NCI-H526 treated with DMSO at 0.1 percent for 48 hours (cell line): ENCODE data around the gene FTO.

ENCODE experiments used
- DNase-seq: peaks from one replicate; lab custom pipeline; 2025; lab: John Stamatoyannopoulos, UW

Gene FTO

DNA sequence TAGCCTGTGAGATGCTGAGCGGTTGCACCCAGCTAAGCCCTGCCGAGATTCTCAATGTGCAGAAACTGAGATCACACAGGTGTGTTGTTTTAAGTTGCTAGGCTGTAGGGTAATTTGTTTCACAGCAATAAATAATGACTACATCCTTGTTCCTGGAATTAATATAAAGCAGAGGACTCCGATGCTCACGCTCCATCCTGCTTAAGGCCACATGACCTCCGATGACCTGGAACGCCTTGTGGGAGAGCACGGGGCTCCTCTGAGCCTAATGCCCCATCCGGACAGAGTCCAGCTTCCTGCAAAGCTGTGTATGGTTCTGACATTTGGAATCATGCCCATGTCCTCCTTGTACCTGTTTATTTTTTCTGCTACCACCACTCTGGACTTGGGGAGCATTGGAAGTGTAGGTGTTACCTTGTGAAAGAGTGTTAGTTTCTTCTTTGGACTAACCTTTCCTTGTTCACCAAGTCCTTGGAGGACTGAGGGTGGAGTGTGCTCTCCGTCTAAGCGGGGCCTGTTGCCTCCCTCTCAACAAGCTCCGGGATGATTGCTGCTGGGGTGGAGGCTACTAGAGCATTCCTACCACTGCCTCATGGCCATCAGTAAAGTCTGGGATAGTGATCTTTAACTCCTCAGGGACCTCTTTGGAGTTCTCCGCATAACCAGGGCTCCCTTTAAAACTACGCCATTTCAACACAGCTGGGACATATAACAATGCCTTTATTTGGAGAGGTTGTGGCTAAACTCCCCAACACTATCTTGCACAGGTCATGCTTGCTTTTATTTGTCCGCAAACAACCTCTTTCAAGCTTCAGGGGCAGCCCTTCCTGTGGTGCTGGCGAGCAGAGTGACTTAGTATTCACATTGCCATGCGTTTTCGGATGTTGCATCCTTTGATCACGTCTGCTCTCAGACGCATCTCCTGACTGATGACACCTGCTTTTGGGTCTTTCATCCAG, 457.3 kb downstream of the FTO start:
- DNase-seq: no peak

DNA sequence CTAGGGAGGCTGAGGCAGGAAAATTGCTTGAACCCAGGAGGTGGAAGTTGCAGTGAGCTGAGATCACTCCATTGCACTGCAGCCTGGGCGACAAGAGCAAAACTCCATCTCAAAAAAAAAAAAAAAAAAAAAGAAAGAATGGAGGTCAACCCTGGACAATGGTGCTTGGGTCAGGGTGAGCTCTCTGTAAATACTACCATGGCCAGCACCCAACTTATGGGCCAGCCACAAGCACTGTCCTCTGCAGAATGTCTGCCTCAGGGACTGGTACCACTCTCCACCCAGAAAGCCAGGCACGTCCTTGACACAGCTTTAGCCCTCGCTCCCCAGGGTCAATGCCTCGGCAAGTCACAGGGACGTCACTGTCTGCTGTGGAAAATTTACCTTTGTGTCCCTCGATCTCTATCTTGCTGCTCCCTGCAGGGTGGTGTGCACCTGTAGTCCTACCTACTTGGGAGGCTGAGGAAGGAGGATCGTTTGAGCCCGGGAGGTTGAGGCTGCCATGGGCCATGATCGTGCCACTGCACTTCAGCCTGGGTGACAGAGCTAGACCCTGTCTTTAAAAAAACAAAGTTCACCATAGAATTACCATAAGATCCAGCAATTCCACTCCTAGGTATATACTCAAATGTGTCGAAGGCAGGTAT, 459.4 kb downstream of the FTO start:
- DNase-seq: no peak

DNA sequence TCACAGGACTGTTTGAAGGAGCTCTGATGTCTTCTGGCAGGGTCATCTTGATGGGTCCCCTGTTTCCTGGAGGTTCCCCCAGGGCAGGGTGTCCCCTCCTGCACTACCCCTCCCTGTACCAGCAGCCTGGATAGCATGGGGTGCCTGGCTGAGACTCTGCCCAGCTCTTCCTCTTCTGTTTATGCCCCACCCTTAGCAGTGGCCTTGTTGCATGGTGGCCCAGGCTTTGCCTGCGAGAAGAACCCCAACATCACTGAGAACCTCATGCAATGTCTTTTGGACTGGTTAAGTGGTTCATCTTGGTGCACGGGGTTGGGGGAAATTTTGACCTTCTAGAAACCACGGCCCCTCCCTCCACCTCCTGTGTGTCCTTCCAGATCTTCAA, 460.8 kb downstream of the FTO start:
- DNase-seq: no peak

DNA sequence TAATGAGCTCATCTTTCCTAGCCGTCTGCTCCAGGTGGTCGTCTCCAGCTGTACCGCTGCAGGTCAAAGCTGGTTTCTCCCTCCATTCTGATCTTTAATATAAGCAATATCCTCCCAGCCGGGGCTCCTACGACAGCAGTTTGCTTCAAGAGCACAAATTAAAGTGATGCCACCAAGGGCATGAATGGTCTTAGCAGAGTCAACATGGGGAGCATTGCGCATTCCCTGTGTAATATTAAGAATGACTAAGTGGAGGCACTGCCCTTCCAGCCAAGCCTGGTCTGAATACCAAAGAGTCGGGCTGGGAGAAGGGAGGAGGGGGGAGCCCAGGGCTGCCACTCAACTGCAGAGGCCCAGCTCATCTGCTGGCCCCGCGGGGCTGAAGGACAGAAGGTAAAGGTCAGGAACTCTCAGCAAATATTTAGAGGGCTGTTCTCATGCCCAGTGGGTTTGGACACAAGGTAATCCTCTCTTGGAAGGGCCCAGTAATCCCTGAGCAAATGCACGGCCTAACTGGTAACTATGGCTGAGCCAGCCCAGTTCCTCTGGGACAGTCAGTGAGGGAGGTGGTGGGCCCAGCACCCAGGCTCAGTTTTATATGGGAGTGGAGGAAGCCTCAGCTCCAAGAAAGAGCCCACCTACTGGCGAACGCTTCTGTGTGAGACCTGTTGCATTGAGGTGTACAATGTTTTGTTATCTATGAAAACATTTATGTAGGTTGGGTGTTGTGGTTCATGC, 461.4 kb downstream of the FTO start:
- no peak for DNase-seq

DNA sequence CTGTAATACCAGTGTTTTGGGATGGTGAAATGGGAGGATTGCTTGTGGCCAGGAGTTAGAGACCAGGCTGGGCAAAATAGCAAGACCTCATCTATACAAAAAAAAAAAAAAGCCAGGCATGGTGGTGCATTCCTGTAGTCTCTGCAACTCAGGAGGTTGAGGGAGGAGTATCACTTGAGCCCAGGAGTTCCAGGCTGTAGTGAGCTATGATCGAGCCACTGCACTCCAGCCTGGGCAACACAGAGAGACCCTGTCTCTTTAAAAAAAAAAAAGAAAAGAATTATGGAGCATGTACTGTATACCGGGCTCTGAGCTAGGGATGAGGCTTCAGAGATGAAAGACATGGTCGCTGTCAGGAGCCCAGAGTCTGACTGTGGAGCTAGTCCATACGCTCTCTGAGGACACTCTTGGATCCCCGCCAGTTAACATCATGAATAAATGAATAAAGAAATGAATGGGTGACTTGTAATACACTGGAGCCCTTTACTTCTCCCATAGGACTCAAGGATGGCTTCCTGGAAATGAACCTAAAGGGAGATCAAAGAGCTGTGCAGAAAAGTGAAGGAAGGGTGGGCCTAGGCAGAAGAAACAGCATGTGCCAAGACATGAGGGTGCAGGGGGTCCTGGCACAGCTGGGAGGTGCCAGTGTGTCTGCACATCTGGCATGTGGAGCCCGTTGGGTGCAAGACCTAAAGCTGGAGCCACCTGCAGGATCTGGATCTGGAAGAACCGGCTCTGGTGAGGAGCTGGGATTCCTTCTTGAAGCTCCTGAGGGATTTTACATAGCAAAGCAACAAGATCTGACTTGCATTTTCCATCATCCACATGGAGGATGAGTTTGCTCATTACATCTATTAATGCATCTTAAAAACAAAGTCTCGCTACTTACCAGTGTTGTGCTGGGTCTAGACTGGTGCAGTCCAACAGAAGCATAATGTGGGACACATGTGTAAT, 462.2 kb downstream of the FTO start:
- no peak for DNase-seq

DNA sequence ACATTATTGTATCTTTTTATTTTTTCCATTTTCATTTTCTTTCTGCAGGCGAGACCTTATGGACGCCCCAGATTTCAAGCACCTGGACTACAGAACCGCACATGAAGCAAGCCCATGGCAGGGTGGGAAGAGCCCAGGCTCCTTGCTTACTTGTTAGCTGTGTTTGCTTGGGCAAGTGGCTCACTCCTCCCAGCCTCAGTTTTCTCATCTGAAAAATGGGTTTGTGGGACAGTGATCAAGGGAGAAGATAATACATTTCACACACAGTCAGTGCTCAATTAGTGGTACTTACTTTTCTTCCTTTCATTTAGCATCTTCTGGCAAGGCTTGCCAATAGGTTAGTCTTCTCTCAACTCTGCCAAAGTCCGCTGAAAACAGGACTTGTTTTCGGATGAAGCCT, 465.2 kb downstream of the FTO start:
- DNase-seq: no peak

DNA sequence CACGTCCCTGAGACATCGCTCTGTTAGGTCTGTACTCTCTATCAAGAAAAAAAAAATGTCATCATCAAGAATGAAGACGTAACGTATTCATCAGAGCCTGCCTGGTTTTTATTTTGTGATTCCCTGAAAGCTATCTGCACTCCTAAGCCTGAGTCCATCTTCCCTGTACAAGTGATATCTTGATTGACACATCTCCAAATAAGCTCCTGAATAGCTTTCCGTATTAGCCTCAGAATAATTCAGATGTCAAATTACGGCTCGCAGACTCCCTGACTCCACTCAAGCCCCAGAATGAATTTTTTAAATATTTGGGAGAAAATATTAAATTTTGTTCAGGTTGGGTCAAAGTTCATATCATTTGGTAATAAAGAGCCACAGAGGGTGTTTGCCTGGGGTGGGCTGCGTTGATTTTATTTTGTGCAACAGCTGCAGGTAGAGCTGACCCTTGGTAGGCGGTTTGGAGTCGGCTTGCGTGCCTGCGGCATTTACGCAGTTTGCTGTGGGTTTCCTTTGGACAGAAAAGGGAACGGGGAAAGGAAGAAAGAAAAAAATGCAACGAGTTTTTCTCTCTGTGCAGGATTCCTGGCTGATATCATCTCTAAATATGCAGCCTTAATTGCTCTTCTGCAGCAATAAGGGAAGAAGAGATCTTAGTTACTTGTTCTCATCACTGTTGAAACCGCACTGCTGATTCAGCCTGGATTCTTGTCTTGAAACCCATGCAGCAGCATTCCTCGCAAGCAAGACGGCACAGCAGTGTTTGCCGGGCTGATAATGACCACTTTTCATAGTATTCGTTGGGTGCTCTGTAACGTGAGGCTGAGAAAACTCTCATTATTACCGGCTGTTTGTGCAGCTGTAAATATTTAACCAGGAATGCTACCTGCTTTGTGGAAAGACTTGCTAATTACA, 467.9 kb downstream of the FTO start:
- peak; percentile 71 for DNase-seq

DNA sequence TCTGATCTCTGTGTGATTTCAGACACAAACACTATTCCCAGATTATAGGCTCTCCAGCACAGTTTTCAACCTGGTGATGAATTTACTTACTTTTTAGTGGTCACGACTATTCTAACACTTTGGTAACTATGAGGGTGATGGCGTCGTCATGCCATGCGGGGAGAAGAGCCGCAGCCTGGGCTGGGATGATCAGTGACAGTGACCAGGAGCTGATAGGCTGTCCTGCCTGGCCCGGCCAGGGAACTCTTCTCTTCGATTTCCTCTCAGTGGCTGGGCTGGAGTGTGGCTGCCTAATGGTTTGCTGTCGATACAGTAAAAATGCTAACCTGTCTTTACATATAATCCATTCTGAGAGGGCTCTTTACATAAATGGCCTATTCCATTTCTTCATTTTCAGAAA, 469.5 kb downstream of the FTO start:
- DNase-seq: no peak

DNA sequence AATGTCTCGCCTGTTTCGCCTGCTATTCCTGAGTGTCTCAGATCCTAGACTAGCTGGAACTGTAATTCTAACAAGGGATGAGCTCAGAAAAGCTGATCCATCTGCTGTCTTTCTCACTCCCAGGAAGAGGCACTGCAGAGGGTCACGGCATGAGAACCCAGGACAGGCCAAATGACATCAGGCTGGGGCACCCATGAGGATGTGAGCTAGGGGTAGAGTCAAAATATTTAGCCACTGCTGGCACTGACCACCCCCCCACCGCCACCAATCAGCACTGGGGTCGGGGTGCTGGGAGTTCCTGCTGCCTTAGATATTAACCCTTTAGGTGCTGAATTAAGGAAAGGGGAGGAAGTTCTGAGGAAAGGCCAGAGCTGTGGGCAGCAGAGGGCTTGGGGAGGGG, 470.2 kb downstream of the FTO start:
- DNase-seq: no peak

DNA sequence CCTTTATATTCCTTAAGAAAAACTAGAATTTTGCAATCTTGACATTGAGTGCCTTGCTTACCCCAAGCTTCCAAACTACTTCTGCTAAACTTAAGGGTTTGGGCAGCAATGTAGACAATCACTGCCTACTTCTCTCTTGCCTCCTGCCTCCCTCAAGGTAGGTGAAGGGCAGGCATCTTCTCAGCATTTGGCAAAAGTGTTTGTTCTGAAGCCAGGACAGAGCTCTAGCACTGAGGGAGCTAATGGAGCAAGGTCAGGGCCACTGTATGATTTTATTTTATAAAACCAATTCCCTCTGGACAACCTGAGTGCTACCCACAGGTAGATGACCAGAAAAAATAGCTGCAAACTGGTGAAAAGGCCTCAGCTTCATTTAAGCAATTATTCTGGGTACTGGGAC, 470.8 kb downstream of the FTO start:
- DNase-seq: no peak

DNA sequence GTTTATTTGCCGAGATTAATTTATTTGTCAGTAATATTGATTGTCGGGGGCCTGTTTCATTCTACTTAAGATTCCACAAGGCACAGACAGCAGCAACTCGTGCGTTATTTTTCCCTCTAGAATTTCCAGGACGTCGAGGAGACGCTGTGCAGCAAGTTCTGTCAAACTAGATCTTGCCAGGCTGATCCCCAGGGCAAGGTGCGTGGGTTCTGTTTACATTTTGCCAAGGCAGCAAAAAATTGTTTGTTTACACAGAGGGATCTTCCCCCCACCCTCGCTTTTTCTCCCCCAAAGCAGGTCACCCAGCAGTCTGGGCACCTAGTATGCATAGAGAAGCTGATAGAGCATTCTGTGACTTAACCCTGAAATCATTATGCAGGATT, 471.2 kb downstream of the FTO start:
- DNase-seq: no peak

DNA sequence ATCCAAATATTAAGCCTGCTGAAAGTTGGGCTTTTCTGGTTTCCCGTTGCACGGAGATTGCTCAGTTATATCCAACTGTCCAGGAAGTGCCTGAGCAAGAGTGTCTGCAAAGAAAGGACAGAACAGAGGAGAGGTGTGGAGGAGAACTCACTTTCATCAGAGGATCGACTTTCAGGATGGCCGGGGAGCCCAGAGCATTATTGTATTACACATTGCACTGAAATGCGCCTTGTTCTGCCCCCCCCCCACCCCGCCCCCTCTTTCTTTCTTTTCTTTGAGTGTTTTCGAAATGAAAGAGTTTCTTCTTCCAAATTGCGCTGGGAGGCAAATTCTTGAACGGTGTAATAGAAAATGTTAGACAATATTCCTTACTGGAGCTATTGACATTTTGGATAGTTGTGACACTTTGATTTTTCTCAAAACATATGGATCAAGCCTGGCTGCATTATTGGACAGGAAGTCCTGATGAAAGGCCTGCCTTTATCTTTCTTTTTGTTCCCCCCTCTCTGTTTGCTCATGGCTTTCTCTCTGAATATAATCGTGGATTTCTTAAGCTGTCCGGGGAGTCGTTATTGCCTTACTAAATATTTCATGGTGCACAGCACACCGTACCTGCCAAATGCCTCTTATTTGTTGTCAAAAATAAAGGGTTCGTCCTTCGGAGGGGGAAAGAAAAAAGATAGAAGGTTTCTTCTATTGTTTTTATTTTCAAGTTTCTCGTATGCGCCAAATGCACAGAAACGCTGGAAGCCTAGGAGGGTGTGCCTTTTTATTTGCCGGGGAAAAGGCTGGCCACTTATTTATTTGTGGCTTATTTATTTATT, 471.8 kb downstream of the FTO start:
- no peak for DNase-seq

DNA sequence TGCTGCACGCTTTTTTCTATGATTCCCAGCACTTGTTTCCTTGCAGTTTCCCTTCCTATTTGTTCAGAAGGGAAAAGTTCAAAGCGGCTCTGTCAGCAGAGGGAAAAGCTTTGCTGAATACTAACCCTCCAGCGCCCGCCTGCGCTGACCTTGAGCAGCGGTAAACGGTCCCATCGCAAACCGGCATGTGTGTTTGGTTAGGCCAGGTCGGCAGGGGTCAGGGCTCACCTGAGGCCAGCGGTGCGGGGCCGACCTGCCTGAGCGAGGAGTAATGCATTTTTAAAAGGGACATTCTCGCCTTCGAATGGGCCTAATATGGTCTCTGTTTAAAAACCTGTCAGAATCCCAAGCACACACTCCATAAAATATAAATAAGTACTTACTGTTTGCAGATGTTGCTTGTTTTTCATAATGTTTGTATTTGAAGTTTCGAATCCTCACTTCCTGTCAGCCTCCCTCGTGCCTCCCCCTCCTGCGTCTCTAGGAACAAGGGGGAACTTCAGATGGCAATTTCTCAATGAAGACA, 472.5 kb downstream of the FTO start:
- no peak for DNase-seq

DNA sequence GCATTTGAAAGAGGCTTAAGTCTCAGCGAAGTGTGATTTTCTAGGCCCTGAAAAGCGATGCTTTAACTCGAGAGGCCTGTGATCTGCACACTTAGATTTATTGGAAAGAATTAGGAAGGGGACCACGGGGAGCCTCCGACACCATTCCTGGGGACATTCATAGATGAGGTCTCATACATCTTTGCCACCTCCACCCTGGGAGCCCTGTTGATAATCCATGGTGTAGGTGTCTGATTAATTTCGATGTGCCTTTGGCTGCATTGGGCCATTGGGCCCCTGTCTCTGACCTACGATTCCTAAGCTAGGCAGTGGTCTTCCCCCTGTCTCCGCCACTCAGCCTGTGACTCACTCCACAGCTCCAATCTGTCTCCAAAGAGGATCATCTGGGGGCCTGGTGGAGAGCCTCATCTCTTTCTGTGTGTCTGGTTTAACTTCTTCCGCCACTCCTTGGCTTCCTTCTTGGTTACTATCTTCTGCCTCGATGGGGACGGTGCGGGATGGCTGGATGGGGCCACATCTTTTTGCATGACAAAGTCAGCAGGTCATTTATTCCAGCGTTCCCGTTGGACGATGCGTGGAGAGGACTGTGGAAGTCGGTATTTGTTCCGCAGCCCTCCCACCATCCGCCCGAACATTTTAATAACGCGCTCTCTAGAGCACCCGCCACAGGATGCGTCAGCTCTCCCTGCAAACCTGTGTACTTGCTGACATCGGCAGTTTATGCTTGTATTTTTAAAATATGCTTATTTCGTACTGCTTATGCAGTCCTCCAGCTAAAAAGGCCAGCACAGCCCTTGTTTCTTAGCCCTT, 473.3 kb downstream of the FTO start:
- no peak for DNase-seq

DNA sequence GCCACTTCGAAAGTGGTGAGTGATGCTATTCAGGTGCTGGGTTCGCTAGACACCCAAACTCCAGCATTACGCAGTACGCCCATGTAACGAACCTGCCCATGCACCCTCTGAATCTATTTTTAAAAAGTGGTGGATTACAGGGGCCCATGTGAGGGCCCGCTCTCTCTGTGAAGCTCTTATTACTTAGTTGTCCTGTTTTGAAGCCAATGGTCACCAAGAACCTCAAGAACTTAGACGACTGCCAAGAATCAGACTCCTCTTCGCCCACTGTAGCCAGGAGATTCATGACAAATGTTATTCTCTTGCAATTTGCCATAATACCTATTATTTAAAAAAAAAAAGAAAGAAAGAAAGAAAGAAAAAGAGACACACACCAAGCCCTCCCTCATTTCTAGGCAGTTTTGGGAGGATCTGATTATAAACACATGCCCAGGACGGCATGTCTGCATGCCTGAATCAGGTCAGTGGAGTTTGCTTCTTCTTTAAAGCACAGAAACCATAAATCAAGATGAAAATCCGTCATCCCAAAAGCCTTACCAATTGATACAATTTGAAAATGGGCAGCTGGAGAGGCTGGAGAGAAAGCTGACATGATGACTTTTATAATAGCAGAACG, 474.0 kb downstream of the FTO start:
- no peak for DNase-seq

DNA sequence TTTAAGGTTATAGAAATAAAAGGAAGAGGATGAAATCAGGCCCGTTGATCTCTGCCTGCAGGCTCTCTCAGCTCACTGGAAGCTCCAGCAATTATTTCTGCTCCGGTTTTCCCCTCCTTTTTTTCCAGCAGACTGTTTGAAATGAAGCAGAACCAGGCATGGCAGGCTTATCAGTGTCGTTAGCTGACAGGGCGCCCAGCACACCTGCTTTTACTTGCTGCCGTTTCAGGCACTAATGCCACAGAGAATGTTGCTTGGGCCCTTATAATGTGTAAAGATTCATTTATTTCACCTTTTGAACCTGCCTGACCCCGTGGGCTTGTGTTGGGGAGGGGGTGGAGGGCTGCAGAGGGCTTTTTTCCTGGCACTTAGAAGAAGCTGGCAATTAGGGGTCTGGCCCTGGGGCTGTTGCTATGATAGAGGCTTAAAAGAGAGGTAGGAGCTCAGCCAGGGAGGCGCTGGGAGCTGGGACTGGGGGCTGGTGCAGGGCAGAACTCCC, 474.6 kb downstream of the FTO start:
- DNase-seq: peak; percentile 51

DNA sequence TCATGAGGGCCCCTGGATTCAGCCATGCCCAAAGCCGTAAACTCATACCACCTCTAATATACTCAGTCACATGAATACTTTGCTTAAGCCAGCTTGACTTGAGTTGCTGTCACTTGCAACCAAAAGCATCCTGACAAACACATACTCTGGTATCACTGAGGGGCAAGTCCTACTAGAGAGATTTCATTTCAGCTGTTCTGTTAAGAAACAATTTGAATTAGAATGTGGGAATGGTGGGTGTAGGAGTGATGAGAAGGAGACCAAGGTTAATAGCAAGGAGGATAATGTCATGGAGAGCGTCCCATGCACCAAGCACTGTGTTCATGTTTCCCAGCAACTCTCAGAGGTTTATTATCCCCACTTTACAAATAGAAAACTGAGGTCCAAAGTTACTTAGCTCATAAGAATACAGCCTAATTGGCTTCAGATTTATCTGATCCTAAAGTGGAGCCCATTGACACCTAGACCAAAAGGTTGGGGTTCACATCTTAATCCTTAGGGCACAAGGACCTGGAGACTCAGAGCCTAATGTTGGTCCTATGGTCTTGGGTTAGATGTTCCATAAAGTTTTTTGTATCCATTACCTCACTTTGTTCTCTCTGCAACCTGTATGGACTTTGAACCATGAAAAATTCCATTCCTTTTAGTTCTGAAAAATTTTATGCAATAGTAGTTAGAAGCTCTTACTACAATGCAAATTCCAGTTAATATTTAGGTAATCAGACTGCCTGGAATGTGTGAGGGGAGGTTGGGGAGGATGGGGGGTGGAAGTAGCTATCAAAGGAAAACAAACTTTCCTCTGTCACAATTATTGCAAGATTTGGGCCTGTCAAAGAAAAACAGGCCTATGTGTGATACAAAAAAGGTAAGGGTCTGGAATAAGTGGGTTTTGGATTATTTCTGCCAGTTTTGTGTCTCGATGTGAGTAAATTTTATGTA, 476.7 kb downstream of the FTO start:
- DNase-seq: no peak
